Limb (tissue), 2 donors: ENCODE results near the gene ENOX2.
"Not testable (repeated sequence)": the region's sequence is repeated elsewhere in the genome, so short reads cannot be mapped to it uniquely, and the experiment has no call there.

ENCODE experiments used
- DNase-seq, 2 donors: peaks; one replicate each; pipeline ENCODE4 v3.0.0-alpha.2; 2016; ENCODE audit errors: extremely low spot score in 2 of 2

ENOX2 gene, protein sequence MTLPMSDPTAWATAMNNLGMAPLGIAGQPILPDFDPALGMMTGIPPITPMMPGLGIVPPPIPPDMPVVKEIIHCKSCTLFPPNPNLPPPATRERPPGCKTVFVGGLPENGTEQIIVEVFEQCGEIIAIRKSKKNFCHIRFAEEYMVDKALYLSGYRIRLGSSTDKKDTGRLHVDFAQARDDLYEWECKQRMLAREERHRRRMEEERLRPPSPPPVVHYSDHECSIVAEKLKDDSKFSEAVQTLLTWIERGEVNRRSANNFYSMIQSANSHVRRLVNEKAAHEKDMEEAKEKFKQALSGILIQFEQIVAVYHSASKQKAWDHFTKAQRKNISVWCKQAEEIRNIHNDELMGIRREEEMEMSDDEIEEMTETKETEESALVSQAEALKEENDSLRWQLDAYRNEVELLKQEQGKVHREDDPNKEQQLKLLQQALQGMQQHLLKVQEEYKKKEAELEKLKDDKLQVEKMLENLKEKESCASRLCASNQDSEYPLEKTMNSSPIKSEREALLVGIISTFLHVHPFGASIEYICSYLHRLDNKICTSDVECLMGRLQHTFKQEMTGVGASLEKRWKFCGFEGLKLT

DNA sequence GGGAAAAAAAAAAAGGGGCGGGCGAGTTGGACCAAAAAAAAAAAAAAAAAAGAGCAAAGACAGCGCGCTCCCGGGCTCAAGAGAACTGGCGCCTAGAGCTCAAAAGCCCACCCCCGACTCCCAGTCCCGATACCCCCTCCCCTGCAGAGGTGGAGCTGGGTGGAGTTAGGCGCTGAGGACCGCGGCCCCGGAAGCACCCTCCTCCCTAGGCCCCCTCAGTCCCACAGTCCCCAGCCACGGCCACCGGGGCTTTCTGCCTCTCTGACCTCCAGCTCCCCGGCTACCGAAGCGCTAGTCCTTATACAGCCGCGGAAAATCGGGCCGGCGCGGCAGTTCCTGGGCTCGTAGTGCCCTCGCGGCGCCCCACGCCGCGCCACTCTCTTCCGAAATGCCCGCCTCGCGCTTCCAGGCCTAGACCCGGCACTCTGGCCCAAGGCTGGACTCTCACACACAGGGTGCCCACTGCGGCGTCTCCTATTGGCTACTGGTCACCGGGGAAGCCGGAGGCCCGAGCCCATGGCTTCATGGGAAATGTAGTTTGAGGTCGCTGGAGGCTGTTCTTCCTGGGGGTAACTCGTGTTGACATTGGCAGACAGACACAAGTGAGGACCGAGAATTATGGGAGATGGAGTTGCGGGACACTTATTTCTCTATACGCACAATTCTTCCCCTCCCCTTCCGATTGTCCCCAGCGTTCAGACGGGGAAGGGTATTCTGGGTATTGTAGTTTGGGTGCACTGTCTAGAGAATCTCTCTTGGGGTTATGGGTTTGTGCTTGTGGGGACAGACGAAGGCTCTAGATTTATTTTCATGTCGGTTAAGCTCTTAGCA is at the start of gene ENOX2:
Gene ENOX2, minus strand, starts transcription at position 427 of the 831 bp plus-strand sequence. CDS start 199,993 bp downstream, outside the sequence.
- DNase-seq, result peak; percentile 88 to 91

GRCh38 chrX:130952266-130953043 is 49.4 kb upstream of the ENOX2 start:
- no peak for DNase-seq

DNA sequence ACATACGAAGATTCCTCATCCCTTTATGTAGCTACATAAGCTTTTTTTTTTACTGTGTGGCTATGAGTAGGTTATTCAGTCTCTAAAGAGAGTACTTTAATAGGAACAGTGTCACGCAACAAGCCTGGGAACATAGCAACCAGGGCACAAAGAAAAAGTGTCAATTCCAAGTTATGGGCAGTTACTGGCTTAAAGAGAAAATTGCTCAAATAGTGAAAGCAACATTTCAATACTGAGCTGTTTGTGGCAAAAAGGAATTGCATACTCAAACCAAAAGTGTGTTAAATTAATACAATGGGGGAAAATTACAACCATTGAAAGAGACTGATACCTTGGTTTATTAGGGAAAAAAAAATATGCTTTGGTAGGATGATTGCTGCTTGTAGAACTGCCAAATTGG is 41.2 kb upstream of the ENOX2 start:
- DNase-seq, result no peak

DNA sequence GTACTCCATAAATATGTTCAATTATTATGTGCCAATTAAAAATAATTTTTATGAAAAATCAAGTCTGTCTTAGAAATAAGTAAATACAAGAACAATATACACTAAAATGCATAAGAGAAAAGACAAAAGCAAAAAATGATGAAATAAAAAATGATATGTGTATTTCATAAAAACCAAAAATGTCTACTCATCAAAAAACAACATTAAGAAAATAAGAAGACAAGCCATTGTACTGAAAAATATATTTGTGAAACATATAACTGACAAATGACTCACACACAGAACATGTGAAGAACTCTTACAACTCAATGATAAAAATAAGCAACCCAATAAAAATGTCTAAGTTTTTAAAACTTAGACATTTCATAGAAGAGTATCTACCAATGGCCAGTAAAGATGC is 34.1 kb upstream of the ENOX2 start:
- DNase-seq, result no peak

GRCh38 chrX:130933358-130933757 is 30.3 kb upstream of the ENOX2 start:
- no peak for DNase-seq

DNA sequence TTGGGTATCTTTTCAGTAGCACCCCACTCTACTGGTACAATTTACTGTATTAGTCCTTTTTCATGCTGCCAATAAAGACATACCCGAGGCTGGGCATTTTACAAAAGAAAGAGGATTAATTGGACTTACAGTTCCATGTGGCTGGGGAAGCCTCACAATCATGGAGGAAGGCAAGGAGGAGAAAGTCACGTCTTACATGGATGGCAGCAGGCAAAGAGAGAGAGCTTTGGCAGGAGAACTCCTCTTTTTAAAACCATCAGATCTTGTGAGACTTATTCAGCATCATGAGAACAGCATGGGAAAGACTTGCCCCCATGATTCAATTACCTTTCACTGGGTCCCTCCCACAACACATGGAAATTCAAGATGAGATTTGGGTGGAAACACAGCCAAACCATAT is 17.4 kb upstream of the ENOX2 start:
- DNase-seq, result not testable (repeated sequence)

DNA sequence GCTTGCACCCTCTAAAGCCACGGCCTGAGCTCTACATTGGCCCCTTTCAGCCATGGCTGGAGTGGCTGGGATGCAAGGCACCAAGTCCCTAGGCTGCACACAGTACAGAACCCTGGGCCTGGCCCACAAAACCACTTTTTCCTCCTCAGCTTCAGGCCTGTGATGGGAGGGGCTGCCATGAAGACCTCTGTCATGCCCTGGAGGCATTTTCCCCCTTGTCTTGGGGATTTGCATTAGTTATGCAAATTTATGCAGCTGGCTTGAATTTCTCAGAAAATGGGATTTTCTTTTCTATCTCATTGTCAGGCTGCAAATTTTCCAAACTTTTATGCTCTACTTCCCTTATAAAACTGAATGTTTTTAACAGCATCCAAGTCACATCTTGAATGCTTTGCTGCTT is 16.7 kb upstream of the ENOX2 start:
- not testable (repeated sequence) for DNase-seq

GRCh38 chrX:130918498-130918897 is 15.5 kb upstream of the ENOX2 start:
- not testable (repeated sequence) for DNase-seq

DNA sequence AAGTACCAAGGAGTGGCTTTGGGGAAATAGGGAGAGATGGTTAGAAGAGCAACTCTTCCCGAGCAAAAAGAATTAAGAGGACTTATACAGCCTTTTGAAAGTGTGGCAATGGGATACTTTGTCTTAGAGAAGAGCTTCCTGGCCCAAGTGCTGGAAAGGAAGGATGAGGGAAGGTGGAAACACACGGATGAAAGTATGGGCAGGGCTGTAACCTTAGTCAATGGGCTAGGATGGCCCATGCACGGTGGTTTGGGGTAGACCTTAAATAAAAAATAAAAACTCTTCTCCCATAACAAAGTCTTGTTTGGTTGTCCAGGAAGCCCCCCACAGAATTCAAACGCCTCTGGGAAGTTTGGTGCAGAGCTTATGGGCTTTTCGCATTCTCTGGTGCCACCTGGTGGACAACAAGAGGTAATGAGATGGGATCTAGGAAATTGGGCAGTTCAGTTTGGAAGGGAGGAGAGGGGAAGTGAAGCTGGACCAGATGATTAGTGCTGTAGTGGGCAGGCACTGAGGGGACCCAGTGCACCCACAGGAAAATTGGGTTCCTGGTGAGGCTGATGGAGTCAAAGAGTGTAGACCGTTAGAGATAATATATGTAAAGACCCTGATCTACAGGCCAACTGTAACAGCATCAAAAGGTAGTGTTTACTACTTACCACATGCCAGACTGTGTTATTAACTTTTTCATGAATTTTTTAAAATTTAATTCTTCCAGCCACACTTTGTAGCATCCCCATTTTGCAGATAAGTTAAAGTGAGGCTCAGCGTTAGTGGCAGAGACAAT is 13.8 kb upstream of the ENOX2 start:
- peak; percentile 27 to 50 for DNase-seq

GRCh38 chrX:130915302-130915701 is 12.3 kb upstream of the ENOX2 start:
- no peak for DNase-seq

DNA sequence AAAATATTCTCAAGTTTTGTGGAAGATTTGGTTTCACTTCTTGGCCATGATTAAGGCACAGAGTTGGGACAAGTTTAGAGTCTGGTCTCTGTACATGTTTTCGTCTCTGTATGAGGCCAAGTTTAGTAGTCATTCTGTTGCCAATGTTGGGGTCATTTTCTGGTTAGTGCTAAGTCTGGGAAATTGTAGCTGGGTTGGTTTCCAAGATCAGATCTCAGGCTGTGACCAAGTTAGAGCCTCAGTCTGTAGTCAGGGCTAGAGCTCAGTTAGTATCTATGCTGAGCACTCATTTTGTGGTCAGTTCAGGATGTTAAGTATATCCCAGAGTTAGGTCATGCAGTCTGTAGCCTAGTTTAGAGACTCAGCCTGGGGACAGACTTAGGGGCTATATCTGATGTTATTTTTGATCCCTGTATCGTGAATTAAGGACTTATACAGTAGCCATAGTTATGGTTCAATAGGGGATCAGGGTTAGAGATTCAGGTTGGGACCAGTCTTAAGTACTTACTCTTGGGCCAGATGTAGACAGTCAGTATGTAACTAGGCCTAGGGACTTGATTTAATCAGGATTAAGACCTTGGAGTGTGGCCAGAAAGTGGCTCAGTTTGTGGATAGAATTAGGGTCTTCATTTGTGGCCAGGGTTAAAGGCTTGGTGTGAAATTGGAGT is 6.6 kb upstream of the ENOX2 start:
- DNase-seq, result no peak

GRCh38 chrX:130906776-130907175 is 3.8 kb upstream of the ENOX2 start:
- no peak for DNase-seq

GRCh38 chrX:130902446-130902782 is 595 bp downstream of the ENOX2 start:
- no peak for DNase-seq

DNA sequence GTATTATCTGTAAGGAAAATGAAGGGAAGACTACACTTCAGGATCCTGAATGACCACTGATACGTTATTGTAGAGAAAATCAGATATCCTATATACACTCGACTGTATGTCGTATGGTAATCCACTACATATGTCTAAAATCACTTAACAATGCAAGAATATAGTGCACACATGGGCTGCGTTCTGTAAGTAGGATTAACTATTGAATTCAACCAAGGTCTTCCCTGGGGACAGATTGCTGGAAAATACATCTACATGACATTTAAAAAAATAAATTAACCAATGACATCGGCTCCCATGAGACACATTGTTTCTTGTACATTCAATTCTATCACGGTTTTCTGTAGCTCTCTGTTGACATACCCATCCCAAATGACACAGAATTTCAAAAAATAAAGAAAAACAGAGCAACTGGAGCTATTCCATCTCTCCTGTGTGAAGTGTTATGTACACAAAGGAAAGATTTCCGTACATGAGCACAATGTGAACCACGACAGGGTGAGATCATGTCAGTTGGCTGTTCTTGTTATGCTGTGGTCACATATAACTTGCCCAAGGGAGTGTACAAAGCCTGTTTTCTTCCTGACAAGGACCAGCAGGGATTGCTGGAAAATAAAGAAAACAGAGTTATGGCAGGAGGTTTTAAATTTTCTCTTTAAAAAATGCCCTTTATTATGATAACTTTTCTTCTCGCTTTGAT is 6.1 kb downstream of the ENOX2 start:
- no peak for DNase-seq

- DNase-seq, result no peak
Measured at GRCh38 chrX:130896026-130896425, 7.0 kb downstream of the ENOX2 start.

- no peak for DNase-seq
Measured at GRCh38 chrX:130895299-130895698, 7.7 kb downstream of the ENOX2 start.

DNA sequence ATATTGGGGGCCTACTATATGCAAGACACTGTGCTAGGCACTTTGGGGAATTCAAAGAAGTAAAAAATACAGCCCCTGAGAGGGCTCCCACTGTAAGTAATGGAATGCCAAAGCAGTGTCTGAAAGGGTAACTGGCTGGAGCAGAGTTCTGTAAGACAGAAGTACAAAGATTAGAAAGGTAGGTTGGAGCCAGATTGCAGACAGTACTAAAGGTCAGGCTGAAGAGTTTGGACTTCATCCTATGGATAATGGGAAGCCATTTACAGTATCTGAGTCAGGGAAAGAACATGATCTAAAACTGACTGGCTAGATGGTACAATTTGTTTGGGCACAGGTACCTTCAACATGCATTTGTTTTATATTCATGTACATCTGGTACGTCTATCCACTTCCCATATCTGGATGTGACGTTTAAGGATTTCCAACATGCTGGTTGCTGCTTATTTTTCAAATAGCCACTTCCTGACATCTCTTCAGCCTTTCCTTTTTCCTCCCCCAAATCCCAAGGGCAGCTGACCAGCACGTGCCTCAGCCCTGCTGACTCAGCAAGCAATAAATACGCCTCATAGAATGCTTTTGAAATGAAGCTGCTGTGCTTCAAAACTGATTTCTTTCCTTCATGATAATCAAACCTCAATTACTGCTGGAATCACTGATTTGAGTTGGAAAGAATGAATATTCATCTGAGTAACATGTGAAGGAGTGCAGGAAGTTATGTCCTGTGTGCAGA is 9.5 kb downstream of the ENOX2 start:
- DNase-seq, result no peak

GRCh38 chrX:130887376-130887775 is 15.6 kb downstream of the ENOX2 start:
- peak in 1 of 2 donors; percentile 23 for DNase-seq

DNA sequence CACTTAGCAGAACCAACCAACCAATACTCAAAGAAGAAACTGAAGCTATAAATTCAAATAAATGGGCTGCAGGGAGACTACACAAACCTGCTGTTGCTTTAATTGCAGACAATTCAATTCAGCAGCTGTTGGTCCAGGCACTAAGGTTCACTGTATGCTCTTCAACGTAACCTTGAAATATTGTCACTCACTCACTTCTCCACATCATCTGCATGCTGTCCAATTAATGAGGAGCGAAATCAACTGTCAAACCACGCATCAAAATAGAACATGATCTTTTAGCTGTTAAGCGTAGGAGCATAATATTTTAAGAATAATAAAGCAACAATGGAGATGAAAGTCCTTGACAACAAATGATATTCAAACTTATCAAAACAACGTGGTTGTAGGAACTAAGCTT is 17.0 kb downstream of the ENOX2 start:
- DNase-seq, result no peak
